Neural progenitor cell (in vitro differentiated cells): ENCODE measurements around the gene CPD. TPM values are rescaled to one million over a fixed set of nuclear protein-coding genes. Genes with fewer than 3 reads are reported as not detected.

Experiments used
- DNase-seq: peaks from one replicate; pipeline ENCODE4 v3.0.0-alpha.2; 2016; ENCODE audit warnings: low spot score
- H2AFZ ChIP-seq: fragments of 200-600 bp; sonication (generic); replicated peaks from 2 replicates; pipeline ENCODE4 v1.6.1; 2016; ENCODE audit warnings: antibody characterized with exemption
- H3F3A ChIP-seq: fragments of 200-600 bp; sonication (generic); 2 replicates; pipeline ENCODE4 v1.6.1; 2016; ENCODE audit warnings: antibody characterized with exemption, low read depth
- H3K27ac ChIP-seq: fragments of 200-600 bp; sonication (generic); 2 replicates; pipeline ENCODE4 v1.5.1; 2016; ENCODE audit warnings: mild to moderate bottlenecking
- H3K27me3 ChIP-seq: fragments of 200-600 bp; sonication (generic); 2 replicates; pipeline ENCODE4 v1.6.1; 2016; ENCODE audit warnings: mild to moderate bottlenecking, moderate library complexity
- H3K36me3 ChIP-seq: fragments of 200-600 bp; sonication (generic); 2 replicates; pipeline ENCODE4 v1.5.1; 2016
- H3K4me1 ChIP-seq: fragments of 200-600 bp; sonication (generic); 2 replicates; pipeline ENCODE4 v1.6.1; 2016; ENCODE audit warnings: mixed run types
- H3K4me2 ChIP-seq: fragments of 200-600 bp; sonication (generic); 2 replicates; pipeline ENCODE4 v1.6.1; 2016
- H3K4me3 ChIP-seq: fragments of 200-600 bp; sonication (generic); 2 replicates; pipeline ENCODE4 v1.5.1; 2016
- H3K79me2 ChIP-seq: fragments of 200-600 bp; sonication (generic); 2 replicates; pipeline ENCODE4 v1.6.1; 2016; ENCODE audit warnings: low read depth
- H3K9ac ChIP-seq: fragments of 200-600 bp; sonication (generic); 2 replicates; pipeline ENCODE4 v1.6.1; 2016
- H3K9me3 ChIP-seq: fragments of 200-600 bp; sonication (generic); 2 replicates; pipeline ENCODE4 v1.5.1; 2016; ENCODE audit warnings: low read depth
- H4K20me1 ChIP-seq: fragments of 200-600 bp; sonication (generic); 2 replicates; pipeline ENCODE4 v1.6.1; 2016; ENCODE audit warnings: low read depth
- H3K27ac Mint-ChIP-seq: 3 replicates; pipeline ENCODE4 v1.8.0; 2021; ENCODE audit warnings: mixed read lengths
- H3K27me3 Mint-ChIP-seq: 2 replicates; pipeline ENCODE4 v1.8.0; 2022; ENCODE audit warnings: low read depth, mild to moderate bottlenecking, inconsistent platforms, moderate library complexity, mixed read lengths; ENCODE audit not compliant: insufficient read depth
- H3K36me3 Mint-ChIP-seq: 3 replicates; pipeline ENCODE4 v1.8.0; 2021; ENCODE audit warnings: mixed read lengths
- H3K4me1 Mint-ChIP-seq: 3 replicates; pipeline ENCODE4 v1.8.0; 2021; ENCODE audit warnings: mixed read lengths
- H3K4me3 Mint-ChIP-seq: 3 replicates; pipeline ENCODE4 v1.8.0; 2021; ENCODE audit warnings: mild to moderate bottlenecking, moderate library complexity, mixed read lengths
- H3K9me3 Mint-ChIP-seq: 3 replicates; pipeline ENCODE4 v1.8.0; 2020; ENCODE audit warnings: mixed read lengths
- EZH2 ChIP-seq: fragments of 200-600 bp; sonication (generic); IDR thresholded peaks from 2 replicates; pipeline ENCODE4 v1.6.1; 2017; ENCODE audit warnings: antibody characterized with exemption, mild to moderate bottlenecking, moderate library complexity
- EZH2phosphoT487 ChIP-seq: fragments of 200-600 bp; sonication (generic); IDR thresholded peaks from 2 replicates; pipeline ENCODE4 v1.6.1; 2017; ENCODE audit warnings: antibody characterized with exemption
- total RNA-seq: library from RNA; depleted of rRNA; stranded (reverse); fragments of >200 nt; gene quantifications from 2 replicates; pipeline ENCODE4 v1.2.3, GENCODE V29; 2015; ENCODE audit warnings: low replicate concordance
- TF ChIP-seq, protein P1 (sequence below): fragments of 200-600 bp; sonication (generic); IDR thresholded peaks from 2 replicates; pipeline ENCODE4 v1.5.1; 2017; ENCODE audit warnings: antibody characterized with exemption, mild to moderate bottlenecking

Gene CPD
- total RNA-seq, 1 donor from 2014 or later = 70.8 TPM

DNA sequence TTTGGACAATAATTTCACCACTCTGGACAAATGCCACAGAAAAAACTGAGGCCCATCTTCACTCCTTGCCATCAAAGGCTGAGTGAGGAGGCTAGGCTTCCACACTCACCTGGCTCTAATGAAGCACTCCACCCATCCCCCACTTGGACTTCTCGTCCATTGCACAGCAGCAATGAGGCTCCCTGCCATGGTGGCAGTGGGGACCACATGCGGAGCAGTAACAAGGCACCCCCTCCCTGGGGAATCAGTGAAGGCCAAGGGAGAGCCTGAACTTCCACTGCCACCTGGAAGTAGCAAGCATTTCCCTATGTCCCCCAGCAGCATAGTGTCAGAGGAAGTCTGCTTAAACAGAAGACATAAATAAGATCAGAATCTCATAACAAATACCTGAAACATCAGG lies 96.5 kb downstream of the CPD start:
- Histone ChIP-seq H3K79me2 (peaks cover 30% of the 10 kb centered on the region), H3K4me3 (no peak overlapping the region), H3K9me3 (no peaks in the 10 kb centered on the region), H3K9ac (no peak overlapping the region), H3K27ac (no peak overlapping the region), H4K20me1 (no peaks in the 10 kb centered on the region), H3K27me3 (no peaks in the 10 kb centered on the region), H3F3A (peaks cover 4% of the 10 kb centered on the region), H3K4me2 (no peak overlapping the region), H3K36me3 (no peaks in the 10 kb centered on the region), H2AFZ (no peak overlapping the region), H3K4me1 (peaks cover 20% of the 10 kb centered on the region)
- H3K27me3 Mint-ChIP-seq = peaks cover 6% of the 10 kb centered on the region
- H3K36me3 Mint-ChIP-seq = peaks cover 4% of the 10 kb centered on the region
- no peak overlapping the region for H3K27ac Mint-ChIP-seq
- no peaks in the 10 kb centered on the region for H3K9me3 Mint-ChIP-seq
- no peak for DNase-seq
- peaks cover 17% of the 10 kb centered on the region for H3K4me1 Mint-ChIP-seq
- H3K4me3 Mint-ChIP-seq = no peak overlapping the region
- no peak for TF ChIP-seq EZH2
- TF ChIP-seq EZH2phosphoT487 = no peak
- TF ChIP-seq, protein P1, sequence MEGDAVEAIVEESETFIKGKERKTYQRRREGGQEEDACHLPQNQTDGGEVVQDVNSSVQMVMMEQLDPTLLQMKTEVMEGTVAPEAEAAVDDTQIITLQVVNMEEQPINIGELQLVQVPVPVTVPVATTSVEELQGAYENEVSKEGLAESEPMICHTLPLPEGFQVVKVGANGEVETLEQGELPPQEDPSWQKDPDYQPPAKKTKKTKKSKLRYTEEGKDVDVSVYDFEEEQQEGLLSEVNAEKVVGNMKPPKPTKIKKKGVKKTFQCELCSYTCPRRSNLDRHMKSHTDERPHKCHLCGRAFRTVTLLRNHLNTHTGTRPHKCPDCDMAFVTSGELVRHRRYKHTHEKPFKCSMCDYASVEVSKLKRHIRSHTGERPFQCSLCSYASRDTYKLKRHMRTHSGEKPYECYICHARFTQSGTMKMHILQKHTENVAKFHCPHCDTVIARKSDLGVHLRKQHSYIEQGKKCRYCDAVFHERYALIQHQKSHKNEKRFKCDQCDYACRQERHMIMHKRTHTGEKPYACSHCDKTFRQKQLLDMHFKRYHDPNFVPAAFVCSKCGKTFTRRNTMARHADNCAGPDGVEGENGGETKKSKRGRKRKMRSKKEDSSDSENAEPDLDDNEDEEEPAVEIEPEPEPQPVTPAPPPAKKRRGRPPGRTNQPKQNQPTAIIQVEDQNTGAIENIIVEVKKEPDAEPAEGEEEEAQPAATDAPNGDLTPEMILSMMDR = no peak

DNA sequence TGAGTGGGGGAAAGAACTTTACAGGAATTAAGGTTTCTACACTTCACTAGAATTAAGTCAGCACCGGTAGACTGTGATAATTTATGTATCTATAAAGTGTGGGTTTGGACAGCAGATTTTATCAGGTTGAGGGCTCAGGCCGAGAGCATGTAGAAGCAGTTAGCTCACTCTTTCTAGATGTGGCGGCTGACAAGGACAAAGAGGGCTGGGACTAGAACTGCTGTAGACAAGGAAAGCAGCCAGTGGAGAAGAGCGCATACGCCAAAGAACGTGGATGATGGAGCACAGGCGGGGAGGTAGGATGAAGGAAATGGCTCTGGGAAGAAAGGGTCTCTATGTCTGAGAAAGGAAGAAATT lies 98.0 kb downstream of the CPD start:
- H3K9me3 Mint-ChIP-seq = no peaks in the 10 kb centered on the region
- H3K36me3 Mint-ChIP-seq = peaks cover 4% of the 10 kb centered on the region
- Histone ChIP-seq H3K36me3 (peaks cover 4% of the 10 kb centered on the region), H3K27ac (no peak overlapping the region), H3K27me3 (no peaks in the 10 kb centered on the region), H3K79me2 (peaks cover 43% of the 10 kb centered on the region), H3K9me3 (no peaks in the 10 kb centered on the region), H2AFZ (peak overlapping the region; percentile 88), H3K4me3 (peak overlapping the region; percentile 72), H4K20me1 (no peaks in the 10 kb centered on the region), H3K4me2 (peak overlapping the region; percentile 65), H3K4me1 (peaks cover 18% of the 10 kb centered on the region), H3F3A (peaks cover 3% of the 10 kb centered on the region), H3K9ac (no peak overlapping the region)
- TF ChIP-seq EZH2 = no peak
- H3K27ac Mint-ChIP-seq = peak overlapping the region; percentile 99
- peak; percentile 31 for DNase-seq
- H3K4me1 Mint-ChIP-seq = peaks cover 17% of the 10 kb centered on the region
- peaks cover 6% of the 10 kb centered on the region for H3K27me3 Mint-ChIP-seq
- peak overlapping the region; percentile 98 for H3K4me3 Mint-ChIP-seq

DNA sequence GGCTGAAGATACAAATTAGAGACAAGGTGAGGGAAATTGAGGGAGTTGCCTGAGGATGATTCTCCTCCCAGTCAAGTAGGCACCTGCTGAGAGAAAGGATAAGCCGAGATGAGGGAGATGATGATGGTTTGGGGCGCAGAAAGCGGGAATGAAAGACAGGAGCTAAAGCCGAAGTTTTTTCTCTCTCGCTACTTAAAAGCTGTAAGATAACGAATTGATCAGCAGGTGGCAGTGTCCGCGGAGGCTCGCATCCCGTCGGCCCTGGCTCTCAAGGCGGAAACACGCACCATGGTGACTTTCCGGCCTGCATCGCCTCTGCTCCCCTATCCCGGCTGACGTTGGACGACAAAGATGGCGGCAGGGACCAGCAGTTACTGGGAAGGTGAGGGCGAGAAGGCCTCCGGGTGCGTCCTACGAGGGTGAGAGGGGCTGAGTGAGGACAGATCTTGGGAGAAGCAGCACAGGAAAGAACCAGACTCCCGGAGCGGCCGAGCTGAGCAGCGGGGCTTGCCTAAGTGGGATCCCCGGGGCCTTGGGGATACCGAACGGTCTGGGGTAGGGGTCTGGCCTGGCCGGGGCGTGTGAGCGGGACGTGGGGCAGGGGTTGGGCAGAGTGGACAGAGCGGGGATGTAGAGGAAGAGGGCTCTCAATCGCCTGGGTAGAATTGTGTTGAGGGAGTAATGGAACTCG lies 98.5 kb downstream of the CPD start, which contains the start of gene GOSR1:
Gene GOSR1, plus strand, starts transcription at position 326 of the 691 bp plus-strand sequence. Its CDS starts 26 bp downstream, at position 352.
- peaks cover 48% of the 10 kb centered on the region for H3K79me2 ChIP-seq
- Mint-ChIP-seq H3K9me3 (no peaks in the 10 kb centered on the region), H3K36me3 (peaks cover 4% of the 10 kb centered on the region), H3K27ac (peak within 1 kb of the TSS; percentile 99), H3K4me1 (peaks cover 17% of the 10 kb centered on the region), H3K4me3 (peak within 1 kb of the TSS; percentile 98), H3K27me3 (peaks cover 6% of the 10 kb centered on the region)
- DNase-seq = peak; percentile 98
- peak within 1 kb of the TSS; percentile 95 for H3K9ac ChIP-seq
- peak within 1 kb of the TSS; percentile 72 for H3K4me3 ChIP-seq
- H3K4me2 ChIP-seq = peak within 1 kb of the TSS; percentile 97
- H3K36me3 ChIP-seq = peaks cover 6% of the 10 kb centered on the region
- peaks cover 3% of the 10 kb centered on the region for H3F3A ChIP-seq
- H4K20me1 ChIP-seq = no peaks in the 10 kb centered on the region
- H3K4me1 ChIP-seq = peaks cover 12% of the 10 kb centered on the region
- no peaks in the 10 kb centered on the region for H3K9me3 ChIP-seq
- no peaks in the 10 kb centered on the region for H3K27me3 ChIP-seq
- peak within 1 kb of the TSS; percentile 5 for H3K27ac ChIP-seq
- H2AFZ ChIP-seq = peak within 1 kb of the TSS; percentile 88
- TF ChIP-seq, protein P1 = peak; percentile 81
- TF ChIP-seq EZH2phosphoT487 = no peak
- no peak for TF ChIP-seq EZH2

DNA sequence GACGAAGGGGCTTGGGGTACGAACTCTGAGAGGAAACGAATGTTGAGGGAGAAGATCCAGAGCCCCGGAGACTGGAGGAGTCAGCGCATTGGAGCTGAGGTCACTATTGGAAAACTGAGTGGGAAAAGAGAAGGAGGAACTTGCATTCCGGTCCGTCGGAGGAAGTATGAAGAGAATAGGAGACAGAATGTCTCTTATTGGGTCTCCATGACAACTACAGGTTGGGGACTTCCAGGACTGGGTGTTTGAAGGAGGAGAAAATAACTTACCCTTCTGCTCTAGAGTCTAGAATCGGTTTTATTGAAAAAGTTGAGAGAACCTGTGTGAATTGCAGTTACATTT lies 99.0 kb downstream of the CPD start:
- H3K9me3 ChIP-seq = no peaks in the 10 kb centered on the region
- no peaks in the 10 kb centered on the region for H3K27me3 ChIP-seq
- no peaks in the 10 kb centered on the region for H3K9me3 Mint-ChIP-seq
- TF ChIP-seq, protein P1 = no peak
- TF ChIP-seq EZH2phosphoT487 (no peak), EZH2 (no peak)
- H3F3A ChIP-seq = peaks cover 3% of the 10 kb centered on the region
- H3K4me1 Mint-ChIP-seq = peaks cover 17% of the 10 kb centered on the region
- peaks cover 7% of the 10 kb centered on the region for H3K4me1 ChIP-seq
- H3K27me3 Mint-ChIP-seq = peaks cover 6% of the 10 kb centered on the region
- H3K27ac Mint-ChIP-seq = peak overlapping the region; percentile 99
- peak overlapping the region; percentile 98 for H3K4me3 Mint-ChIP-seq
- H2AFZ ChIP-seq = peak overlapping the region; percentile 54
- peak overlapping the region; percentile 72 for H3K4me3 ChIP-seq
- H3K36me3 ChIP-seq = peaks cover 11% of the 10 kb centered on the region
- peaks cover 4% of the 10 kb centered on the region for H4K20me1 ChIP-seq
- no peak for DNase-seq
- peaks cover 5% of the 10 kb centered on the region for H3K36me3 Mint-ChIP-seq
- peak overlapping the region; percentile 95 for H3K9ac ChIP-seq
- H3K4me2 ChIP-seq = peak overlapping the region; percentile 97
- H3K79me2 ChIP-seq = peaks cover 48% of the 10 kb centered on the region
- H3K27ac ChIP-seq = peak overlapping the region; percentile 5
